Loucy (cell line): ENCODE results near the gene RSPH10B2.
"Not testable (repeated sequence)": the region's sequence is repeated elsewhere in the genome, so short reads cannot be mapped to it uniquely, and the experiment has no call there.

Experiments
- EZH2phosphoT487 ChIP-seq: fragments of 200-600 bp; IDR thresholded peaks from 2 replicates; pipeline ENCODE4 v1.6.1; 2018; ENCODE audit warnings: antibody characterized with exemption, mild to moderate bottlenecking, moderate library complexity, borderline replicate concordance
- TF ChIP-seq, protein P1 (sequence below): fragments of 200-600 bp; sonication (generic); conservative IDR thresholded peaks from 2 replicates; pipeline ENCODE4 v1.5.1; 2014; ENCODE audit warnings: mild to moderate bottlenecking, antibody characterized with exemption, low read length

DNA sequence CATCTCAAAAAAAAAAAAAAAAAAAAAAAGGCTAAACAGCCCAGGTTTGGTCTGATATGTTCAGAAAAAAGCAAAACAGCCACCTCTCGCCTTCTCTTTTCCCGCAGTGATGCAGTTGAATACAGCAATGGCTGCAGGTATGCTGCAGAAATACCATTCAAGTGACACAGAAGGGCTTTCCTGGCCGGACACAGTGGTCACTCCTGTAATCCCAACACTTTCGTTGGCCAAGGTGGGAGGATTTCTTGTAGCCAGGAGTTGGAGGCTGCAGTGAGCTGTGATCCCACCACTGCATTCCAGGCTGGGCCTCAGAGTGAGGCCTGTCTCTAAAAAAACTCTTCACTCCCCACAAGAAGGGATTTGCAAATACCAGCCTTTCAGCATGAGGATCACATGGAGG is 29.6 kb upstream of the RSPH10B2 start:
- TF ChIP-seq, protein P1, sequence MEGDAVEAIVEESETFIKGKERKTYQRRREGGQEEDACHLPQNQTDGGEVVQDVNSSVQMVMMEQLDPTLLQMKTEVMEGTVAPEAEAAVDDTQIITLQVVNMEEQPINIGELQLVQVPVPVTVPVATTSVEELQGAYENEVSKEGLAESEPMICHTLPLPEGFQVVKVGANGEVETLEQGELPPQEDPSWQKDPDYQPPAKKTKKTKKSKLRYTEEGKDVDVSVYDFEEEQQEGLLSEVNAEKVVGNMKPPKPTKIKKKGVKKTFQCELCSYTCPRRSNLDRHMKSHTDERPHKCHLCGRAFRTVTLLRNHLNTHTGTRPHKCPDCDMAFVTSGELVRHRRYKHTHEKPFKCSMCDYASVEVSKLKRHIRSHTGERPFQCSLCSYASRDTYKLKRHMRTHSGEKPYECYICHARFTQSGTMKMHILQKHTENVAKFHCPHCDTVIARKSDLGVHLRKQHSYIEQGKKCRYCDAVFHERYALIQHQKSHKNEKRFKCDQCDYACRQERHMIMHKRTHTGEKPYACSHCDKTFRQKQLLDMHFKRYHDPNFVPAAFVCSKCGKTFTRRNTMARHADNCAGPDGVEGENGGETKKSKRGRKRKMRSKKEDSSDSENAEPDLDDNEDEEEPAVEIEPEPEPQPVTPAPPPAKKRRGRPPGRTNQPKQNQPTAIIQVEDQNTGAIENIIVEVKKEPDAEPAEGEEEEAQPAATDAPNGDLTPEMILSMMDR = not testable (repeated sequence)
- not testable (repeated sequence) for TF ChIP-seq EZH2phosphoT487
